ENCODE measurements around the gene RBBP5. TPM values are rescaled to one million over a fixed set of nuclear protein-coding genes. Genes with fewer than 3 reads are reported as not detected.

RBBP5 gene
- total RNA-seq, 2 donors from 2014 or later = 5.6 to 9.3 TPM

DNA sequence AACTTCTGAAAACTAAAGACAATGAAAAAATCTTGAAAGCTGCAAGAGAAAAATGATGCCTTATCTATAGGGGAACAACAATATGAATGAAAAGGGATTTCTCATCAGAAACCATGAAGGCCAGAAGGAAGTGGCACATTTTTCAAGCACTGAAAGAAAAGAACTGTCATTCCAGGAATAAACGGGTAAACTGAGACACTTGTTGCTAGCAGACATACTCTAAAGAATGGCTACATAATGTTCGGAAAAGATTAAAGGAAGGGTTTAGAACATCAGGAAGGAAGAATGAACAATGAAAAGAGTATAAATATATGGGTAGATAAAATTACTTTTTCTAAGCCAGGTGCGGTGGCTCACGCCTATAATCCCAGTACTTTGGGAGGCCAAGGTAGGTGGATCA is 14.5 kb downstream of the RBBP5 start:
- intact Hi-C loops (cut with DNase I) = no loop called here
- Histone ChIP-seq H3K27ac (no peak overlapping the region), H3K4me1 (no peaks in the 10 kb centered on the region), H3K9me3 (no peaks in the 10 kb centered on the region), H3K36me3 (replicated peaks in 1 of 2; ENCODE audit: insufficient read depth in 1 of 2, low read depth in 2 of 2) (peaks cover 0 to 10% of the 10 kb centered on the region in 2 donors), H3K4me3 (no peak overlapping the region), H3K27me3 (no peaks in the 10 kb centered on the region)
- no peak for TF ChIP-seq POLR2A (IDR thresholded peaks at IDR 0.05)
- TF ChIP-seq, protein P1, sequence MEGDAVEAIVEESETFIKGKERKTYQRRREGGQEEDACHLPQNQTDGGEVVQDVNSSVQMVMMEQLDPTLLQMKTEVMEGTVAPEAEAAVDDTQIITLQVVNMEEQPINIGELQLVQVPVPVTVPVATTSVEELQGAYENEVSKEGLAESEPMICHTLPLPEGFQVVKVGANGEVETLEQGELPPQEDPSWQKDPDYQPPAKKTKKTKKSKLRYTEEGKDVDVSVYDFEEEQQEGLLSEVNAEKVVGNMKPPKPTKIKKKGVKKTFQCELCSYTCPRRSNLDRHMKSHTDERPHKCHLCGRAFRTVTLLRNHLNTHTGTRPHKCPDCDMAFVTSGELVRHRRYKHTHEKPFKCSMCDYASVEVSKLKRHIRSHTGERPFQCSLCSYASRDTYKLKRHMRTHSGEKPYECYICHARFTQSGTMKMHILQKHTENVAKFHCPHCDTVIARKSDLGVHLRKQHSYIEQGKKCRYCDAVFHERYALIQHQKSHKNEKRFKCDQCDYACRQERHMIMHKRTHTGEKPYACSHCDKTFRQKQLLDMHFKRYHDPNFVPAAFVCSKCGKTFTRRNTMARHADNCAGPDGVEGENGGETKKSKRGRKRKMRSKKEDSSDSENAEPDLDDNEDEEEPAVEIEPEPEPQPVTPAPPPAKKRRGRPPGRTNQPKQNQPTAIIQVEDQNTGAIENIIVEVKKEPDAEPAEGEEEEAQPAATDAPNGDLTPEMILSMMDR (IDR thresholded peaks at IDR 0.05) = no peak
- DNase-seq = no peak
- ATAC-seq = no peak
- 90 to 95% methylated on average over 4 of the region's 4 CpGs for WGBS, 2 donors

DNA sequence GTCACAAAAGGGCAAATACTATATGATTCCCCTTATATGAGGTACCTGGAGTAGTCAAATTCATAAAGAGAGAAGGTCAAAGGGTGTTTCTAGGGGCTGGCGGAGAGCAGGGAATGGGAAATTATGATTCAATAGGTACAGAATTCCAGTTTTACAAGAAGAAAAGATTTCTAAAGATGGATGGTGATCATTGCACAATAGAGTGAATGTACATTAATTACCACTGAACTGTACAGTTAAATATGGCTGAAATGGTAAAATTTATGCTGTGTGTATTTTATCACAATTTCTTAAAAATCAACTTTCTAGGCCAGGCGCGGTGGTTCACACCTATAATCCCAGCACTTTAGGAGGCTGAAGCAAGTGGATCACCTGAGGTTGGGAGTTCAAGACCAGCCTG is 19.4 kb downstream of the RBBP5 start:
- H3K36me3 ChIP-seq (replicated peaks in 1 of 2; ENCODE audit: insufficient read depth in 1 of 2, low read depth in 2 of 2) = peaks cover 16 to 33% of the 10 kb centered on the region in 2 donors
- ATAC-seq (no peak), DNase-seq (no peak)
- no peak overlapping the region for H3K4me3 ChIP-seq
- no peaks in the 10 kb centered on the region for H3K9me3 ChIP-seq
- TF ChIP-seq, protein P1 (IDR thresholded peaks at IDR 0.05) = no peak
- TF ChIP-seq POLR2A (IDR thresholded peaks at IDR 0.05) = no peak
- WGBS, 2 donors = 94 to 95% methylated on average over 3 of the region's 3 CpGs
- no peak overlapping the region for H3K27ac ChIP-seq
- intact Hi-C loops (cut with DNase I) = no loop called here
- no peaks in the 10 kb centered on the region for H3K4me1 ChIP-seq
- H3K27me3 ChIP-seq = no peaks in the 10 kb centered on the region

DNA sequence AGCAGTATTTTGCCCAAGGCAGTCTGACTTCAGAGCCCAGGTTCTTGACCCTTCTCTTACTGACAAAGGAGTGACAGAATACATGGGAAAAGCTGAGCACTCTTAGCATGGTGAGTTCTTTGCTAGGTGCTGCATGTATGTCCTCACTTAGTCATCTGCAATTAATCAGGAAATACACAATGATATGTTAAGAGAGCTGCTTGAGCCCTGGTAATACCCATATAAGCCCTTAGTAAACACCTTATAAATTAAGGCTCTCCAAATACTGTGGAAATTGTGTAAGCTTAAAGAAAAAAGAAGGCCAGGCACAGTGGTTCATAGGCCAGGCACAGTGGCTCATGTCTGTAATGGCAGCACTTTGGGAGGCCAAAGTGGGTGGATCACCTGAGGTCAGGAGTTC is 23.5 kb downstream of the RBBP5 start:
- intact Hi-C loops (cut with DNase I) = no loop called here
- H3K27me3 ChIP-seq = no peaks in the 10 kb centered on the region
- H3K36me3 ChIP-seq (replicated peaks in 1 of 2; ENCODE audit: insufficient read depth in 1 of 2, low read depth in 2 of 2) = peaks cover 34% of the 10 kb centered on the region in 2 donors
- H3K4me3 ChIP-seq = no peak overlapping the region
- H3K9me3 ChIP-seq = no peaks in the 10 kb centered on the region
- H3K4me1 ChIP-seq = no peaks in the 10 kb centered on the region
- TF ChIP-seq, protein P1 (IDR thresholded peaks at IDR 0.05) = no peak
- no peak for TF ChIP-seq POLR2A (IDR thresholded peaks at IDR 0.05)
- H3K27ac ChIP-seq = no peak overlapping the region
- DNase-seq (no peak), ATAC-seq (no peak)

DNA sequence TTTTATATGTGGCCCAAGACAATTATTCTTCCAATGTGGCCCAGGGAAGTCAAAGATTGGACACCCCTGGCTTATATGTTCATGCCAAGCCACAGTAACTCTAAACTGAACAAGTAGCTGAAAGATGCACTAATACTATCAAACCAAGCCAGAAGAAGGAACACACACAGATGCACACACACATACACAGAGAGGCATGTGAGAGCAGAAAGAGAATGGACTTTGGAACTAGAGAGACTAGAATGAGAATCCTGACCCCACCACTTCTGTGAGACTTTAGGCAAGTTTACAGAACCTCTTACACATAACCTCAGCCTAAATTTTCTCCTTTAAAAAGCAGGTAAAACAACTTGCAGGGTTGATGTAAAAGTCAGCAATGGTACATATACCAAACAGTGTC is 26.4 kb downstream of the RBBP5 start:
- H3K4me1 ChIP-seq = no peaks in the 10 kb centered on the region
- intact Hi-C loops (cut with DNase I) = no loop called here
- DNase-seq (no peak), ATAC-seq (no peak)
- peaks cover 31 to 34% of the 10 kb centered on the region in 2 donors for H3K36me3 ChIP-seq (replicated peaks in 1 of 2; ENCODE audit: insufficient read depth in 1 of 2, low read depth in 2 of 2)
- no peak overlapping the region for H3K27ac ChIP-seq
- no peaks in the 10 kb centered on the region for H3K27me3 ChIP-seq
- no peak for TF ChIP-seq POLR2A (IDR thresholded peaks at IDR 0.05)
- TF ChIP-seq, protein P1 (IDR thresholded peaks at IDR 0.05) = no peak
- no peaks in the 10 kb centered on the region for H3K9me3 ChIP-seq
- no peak overlapping the region for H3K4me3 ChIP-seq

DNA sequence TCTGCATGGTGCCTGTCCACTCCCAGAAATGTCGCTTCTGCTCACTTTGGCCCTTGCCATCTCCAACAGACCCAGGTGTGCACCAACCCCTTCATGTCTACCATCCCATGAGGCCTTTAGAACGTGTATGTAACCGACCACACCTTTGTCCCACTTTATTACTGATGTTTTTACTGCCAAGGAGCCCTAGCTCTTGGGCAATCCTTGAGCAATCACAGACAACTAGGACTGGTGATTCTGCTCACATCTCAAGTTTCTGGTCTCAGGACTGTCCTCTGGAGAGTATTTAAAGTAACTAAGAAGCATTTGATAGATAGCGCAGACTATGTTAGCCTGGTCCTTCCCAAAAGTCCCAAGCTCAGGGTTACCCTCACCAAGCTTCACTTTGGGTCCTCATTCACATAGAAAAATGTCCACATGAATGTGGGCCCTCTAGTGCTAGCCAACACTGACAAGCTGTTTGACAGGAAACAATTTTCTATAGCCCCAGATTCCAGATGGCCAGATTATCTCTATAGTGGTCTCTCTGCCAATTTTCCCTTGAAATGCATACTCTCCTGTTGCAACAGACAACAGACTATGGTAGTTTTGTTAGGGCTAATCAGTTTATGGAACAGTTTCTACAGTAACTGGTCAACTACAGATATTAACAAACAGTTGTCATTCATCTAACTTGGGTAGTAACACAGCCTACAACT is 30.6 kb downstream of the RBBP5 start:
- intact Hi-C loops (cut with DNase I) = no loop called here
- TF ChIP-seq POLR2A (IDR thresholded peaks at IDR 0.05) = no peak
- TF ChIP-seq, protein P1 (IDR thresholded peaks at IDR 0.05) = no peak
- H3K27me3 ChIP-seq = no peaks in the 10 kb centered on the region
- no peak for ATAC-seq
- H3K36me3 ChIP-seq (replicated peaks in 1 of 2; ENCODE audit: insufficient read depth in 1 of 2, low read depth in 2 of 2) = peaks cover 8 to 13% of the 10 kb centered on the region in 2 donors
- no peaks in the 10 kb centered on the region for H3K9me3 ChIP-seq
- 85 to 92% methylated on average over 4 of the region's 4 CpGs for WGBS, 2 donors
- no peak overlapping the region for H3K27ac ChIP-seq
- no peaks in the 10 kb centered on the region for H3K4me1 ChIP-seq
- no peak overlapping the region for H3K4me3 ChIP-seq
- DNase-seq = no peak
